HUES6 (cell line): ENCODE data around the gene KCNS1.

ENCODE experiments used
- H3K27ac ChIP-seq: 2 replicates; pipeline ENCODE4 v1.7.0; 2013; ENCODE audit warnings: low read depth, mild to moderate bottlenecking, low read length, inconsistent platforms
- H3K27me3 ChIP-seq: 2 replicates; pipeline ENCODE4 v1.6.1; 2013; ENCODE audit warnings: low read length; ENCODE audit not compliant: control insufficient read depth, insufficient read depth
- H3K36me3 ChIP-seq: 2 replicates; pipeline ENCODE4 v1.6.1; 2013; ENCODE audit warnings: low read length; ENCODE audit not compliant: control insufficient read depth, insufficient read depth
- H3K4me1 ChIP-seq: 2 replicates; pipeline ENCODE4 v1.6.1; 2013; ENCODE audit warnings: low read length; ENCODE audit not compliant: control insufficient read depth, insufficient read depth
- H3K4me3 ChIP-seq: 2 replicates; pipeline ENCODE4 v1.5.1; 2013; ENCODE audit warnings: low read depth, low read length
- H3K9ac ChIP-seq: one replicate; pipeline ENCODE4 v1.6.1; 2013; ENCODE audit warnings: mild to moderate bottlenecking, low read length
- H3K9me3 ChIP-seq: 2 replicates; pipeline ENCODE4 v1.6.1; 2013; ENCODE audit warnings: low read depth, low read length; ENCODE audit not compliant: control insufficient read depth, insufficient read depth

KCNS1 gene

DNA sequence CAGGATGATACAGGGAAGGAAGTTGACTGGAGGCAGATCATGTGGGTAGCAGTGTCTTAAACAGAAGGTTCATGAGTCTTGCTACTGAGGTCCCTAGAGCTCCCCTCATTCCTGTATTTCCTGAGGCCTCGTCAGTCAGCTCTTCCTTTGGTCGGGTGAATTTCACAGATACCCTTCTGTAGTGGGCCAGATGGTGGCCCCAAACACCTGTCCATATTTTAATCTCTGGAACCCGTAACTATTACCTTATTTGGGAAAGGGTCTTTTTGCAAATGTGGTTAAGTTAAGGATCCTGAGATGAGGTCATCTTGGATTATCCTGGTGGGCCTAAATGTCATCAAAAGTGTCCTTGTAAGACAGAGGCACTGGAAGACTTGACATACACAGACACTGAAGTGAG is 9.6 kb downstream of the KCNS1 start:
- Histone ChIP-seq H3K4me3 (no peak overlapping the region), H3K9ac (no peak overlapping the region), H3K27ac (no peak overlapping the region), H3K36me3 (no peaks in the 10 kb centered on the region), H3K4me1 (peaks cover 11% of the 10 kb centered on the region; the same call in 1 of the 2 replicates), H3K27me3 (no peaks in the 10 kb centered on the region), H3K9me3 (no peaks in the 10 kb centered on the region)

DNA sequence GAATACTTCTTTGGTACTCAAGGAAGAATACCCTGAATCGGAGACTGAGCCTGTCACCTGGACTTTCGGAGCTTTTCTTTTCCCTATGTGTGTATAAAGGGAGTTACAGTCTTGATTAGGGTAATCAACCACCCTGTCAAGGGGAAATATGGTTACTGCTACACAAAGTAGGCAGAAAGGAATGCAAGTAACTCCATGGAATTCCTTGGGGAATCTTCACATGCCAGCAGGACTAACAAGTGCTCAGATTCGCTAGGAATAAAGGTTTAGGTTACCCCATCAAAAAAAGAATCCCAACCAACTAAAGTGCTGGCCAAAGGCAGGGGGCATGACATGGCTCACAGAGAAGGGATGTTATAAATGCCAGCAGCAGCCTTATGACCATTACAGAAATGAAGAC is 10.4 kb downstream of the KCNS1 start:
- Histone ChIP-seq H3K9ac (no peak overlapping the region), H3K4me1 (peaks cover 11% of the 10 kb centered on the region; the same call in 1 of the 2 replicates), H3K9me3 (no peaks in the 10 kb centered on the region), H3K36me3 (no peaks in the 10 kb centered on the region), H3K27ac (no peak overlapping the region), H3K4me3 (no peak overlapping the region), H3K27me3 (no peaks in the 10 kb centered on the region)

DNA sequence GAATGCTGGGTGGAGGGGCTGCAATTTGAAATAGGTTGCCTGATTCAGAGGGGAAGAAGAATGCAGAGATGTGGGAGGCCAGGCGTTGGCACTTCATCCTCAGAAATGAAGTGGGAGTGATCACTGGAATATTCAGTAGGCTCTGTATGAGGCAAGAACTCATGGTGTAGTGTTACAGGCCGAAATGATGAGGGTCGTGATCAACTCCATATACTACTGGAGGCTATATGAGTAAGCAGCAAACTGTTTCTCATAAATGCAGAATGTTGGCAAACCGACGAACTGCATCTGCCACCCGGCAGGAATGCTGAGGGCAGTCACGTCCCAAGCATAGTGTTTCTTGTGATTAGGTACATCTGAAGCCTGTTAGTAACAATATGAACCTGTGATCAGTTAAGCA is 12.7 kb downstream of the KCNS1 start:
- no peaks in the 10 kb centered on the region for H3K27me3 ChIP-seq
- H3K27ac ChIP-seq = no peak overlapping the region
- H3K4me3 ChIP-seq = no peak overlapping the region
- no peaks in the 10 kb centered on the region for H3K36me3 ChIP-seq
- H3K9ac ChIP-seq = no peak overlapping the region
- H3K9me3 ChIP-seq = no peaks in the 10 kb centered on the region
- H3K4me1 ChIP-seq = peaks cover 11% of the 10 kb centered on the region; the same call in 1 of the 2 replicates

DNA sequence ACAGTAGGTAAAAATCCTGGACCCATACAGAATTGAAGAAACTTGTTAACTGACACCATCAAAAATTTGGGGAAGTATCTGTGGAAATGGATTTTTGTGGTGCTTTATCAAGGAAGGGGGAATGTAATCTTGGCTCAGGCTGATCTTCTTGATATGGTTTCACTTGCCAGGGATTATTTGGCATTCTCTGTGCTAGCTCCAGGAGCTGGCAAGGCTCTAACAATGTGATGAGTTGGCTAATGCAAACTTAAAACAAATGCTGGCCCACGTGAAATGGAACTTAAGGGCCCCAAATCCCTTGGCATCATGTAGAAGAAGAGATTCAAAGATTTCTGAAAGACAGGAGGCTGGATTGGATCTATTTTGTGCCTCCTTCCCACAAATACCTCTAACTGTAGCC is 13.1 kb downstream of the KCNS1 start:
- Histone ChIP-seq H3K27ac (no peak overlapping the region), H3K36me3 (0 out of 2 replicates have a peak, but pooled peaks cover 2% of the 10 kb centered on the region), H3K9ac (no peak overlapping the region), H3K9me3 (no peaks in the 10 kb centered on the region), H3K4me1 (peaks cover 11% of the 10 kb centered on the region; the same call in 1 of the 2 replicates), H3K27me3 (no peaks in the 10 kb centered on the region), H3K4me3 (no peak overlapping the region)

DNA sequence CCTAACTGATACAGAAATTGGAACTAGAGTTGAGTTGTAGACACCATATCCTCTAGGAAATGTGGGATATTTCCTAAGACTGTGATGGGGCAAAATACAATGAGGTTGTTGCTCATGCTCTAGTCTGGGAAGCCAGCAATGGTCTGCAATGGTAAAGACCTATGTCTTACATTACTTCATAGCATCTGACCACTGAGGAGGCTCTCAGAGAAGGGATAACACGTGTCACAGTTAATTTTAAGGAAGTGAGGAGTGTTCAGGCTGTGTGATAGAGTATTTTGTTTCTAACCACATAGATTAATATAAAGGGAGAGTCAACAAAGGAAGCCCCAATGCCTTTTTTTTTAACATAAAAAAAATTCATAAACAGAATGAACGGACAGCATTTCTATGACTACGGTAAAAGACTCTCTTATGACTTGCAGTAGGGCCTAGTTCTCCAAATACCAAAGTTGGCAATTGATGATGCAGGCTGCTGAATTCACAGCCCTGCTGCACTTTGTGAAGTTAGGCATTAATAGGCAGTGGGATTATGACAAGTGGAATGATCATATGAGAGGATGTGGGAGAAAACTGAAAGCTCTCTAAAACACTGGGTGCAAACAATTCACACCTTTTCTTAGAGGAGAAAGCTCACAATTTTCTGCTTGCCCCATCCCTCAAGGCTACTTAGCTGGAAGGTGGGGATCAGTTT is 13.7 kb downstream of the KCNS1 start:
- H3K4me1 ChIP-seq = peaks cover 9% of the 10 kb centered on the region; the same call in 1 of the 2 replicates
- H3K27ac ChIP-seq = no peak overlapping the region
- H3K9ac ChIP-seq = no peak overlapping the region
- H3K9me3 ChIP-seq = peaks cover 5% of the 10 kb centered on the region; the same call in 1 of the 2 replicates
- H3K27me3 ChIP-seq = no peaks in the 10 kb centered on the region
- H3K4me3 ChIP-seq = no peak overlapping the region
- peaks cover 7% of the 10 kb centered on the region; the same call in 1 of the 2 replicates for H3K36me3 ChIP-seq

DNA sequence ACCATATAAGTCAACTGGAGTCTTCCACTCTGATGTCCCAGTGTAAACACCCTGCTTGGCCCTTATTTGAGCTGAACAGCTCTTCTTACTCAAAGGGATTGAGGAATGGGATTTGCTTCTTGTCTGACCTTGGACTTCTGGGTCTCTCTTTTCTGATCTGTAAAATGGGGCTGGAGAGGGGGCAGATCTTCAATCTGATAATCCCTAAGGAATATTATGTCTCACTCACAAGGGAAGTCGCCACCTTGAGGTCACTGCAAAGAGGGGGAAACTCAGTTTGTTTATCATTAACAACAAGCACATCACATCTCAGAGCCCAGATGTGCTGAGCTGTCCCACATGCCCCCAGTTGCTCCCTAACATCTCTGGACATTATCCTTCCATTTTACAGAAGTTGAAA is 15.1 kb downstream of the KCNS1 start:
- Histone ChIP-seq H3K4me1 (0 out of 2 replicates have a peak, but pooled peaks cover 7% of the 10 kb centered on the region), H3K27ac (no peak overlapping the region; the same call in 1 of the 2 replicates), H3K27me3 (no peaks in the 10 kb centered on the region), H3K9me3 (peaks cover 6% of the 10 kb centered on the region; the same call in 1 of the 2 replicates), H3K36me3 (peaks cover 17% of the 10 kb centered on the region), H3K9ac (no peak overlapping the region), H3K4me3 (no peak overlapping the region)

DNA sequence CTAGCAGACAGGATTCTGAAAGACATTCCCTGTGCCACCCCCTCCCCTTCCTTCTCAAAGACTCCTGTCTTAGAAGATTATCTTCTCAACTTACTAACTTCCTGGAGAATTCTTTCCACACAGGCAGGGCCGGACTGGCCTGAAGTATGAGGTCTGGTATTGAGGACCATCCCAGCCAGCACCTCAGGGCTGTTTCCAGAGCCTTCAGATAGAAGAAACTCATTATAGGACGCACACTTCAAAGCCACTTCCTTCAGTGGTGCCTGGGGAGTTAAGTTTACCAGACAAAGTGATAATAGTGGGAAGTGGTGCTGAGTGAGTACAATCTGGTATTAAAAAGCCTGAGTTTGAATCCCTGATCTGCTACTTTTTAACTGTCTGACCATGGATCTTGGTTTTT is 15.6 kb downstream of the KCNS1 start:
- Histone ChIP-seq H3K9me3 (peaks cover 6% of the 10 kb centered on the region; the same call in 1 of the 2 replicates), H3K9ac (no peak overlapping the region), H3K27me3 (no peaks in the 10 kb centered on the region), H3K4me3 (no peak overlapping the region), H3K4me1 (0 out of 2 replicates have a peak, but pooled peaks cover 7% of the 10 kb centered on the region), H3K27ac (no peak overlapping the region; the same call in 1 of the 2 replicates), H3K36me3 (peaks cover 23% of the 10 kb centered on the region)

DNA sequence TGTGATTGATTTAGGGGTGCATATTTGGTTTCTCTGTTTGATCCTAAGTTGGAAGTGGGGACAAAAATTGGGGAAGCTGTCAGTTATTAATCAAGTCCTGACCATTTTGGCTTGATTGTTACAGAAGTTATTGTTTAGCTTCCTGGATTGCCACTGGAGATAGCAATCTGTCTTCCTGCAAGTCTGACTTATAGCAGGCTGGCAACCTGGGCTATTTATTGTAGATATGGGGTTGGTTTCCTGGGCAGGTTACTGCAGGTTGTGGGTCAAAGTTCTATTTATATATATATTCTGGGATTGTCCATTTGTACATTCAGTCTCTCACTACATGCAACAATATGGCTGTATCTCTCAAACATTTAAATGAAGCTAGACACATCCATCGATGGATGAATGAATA is 17.8 kb downstream of the KCNS1 start:
- Histone ChIP-seq H3K9ac (no peak overlapping the region), H3K27me3 (no peaks in the 10 kb centered on the region), H3K4me1 (0 out of 2 replicates have a peak, but pooled peaks cover 4% of the 10 kb centered on the region), H3K27ac (no peak overlapping the region), H3K4me3 (no peak overlapping the region), H3K9me3 (peaks cover 6% of the 10 kb centered on the region; the same call in 1 of the 2 replicates), H3K36me3 (peaks cover 29% of the 10 kb centered on the region)

DNA sequence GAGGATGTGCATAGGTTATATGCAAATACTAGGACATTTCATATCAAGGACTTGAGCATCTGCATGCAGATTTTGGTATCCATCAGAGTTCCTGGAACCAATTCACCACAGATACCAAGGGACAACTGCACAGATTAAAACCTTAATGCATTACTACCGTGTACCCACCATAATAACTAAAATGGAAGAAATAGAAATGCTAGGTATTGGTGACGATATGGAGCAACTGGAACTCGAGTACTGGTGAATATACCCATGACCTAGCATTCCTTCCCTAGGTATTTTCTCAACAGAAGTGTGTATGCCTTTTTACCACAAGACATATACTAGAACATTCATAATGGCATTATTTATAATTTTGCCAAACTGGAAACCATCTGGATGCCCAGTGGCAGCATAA is 18.5 kb downstream of the KCNS1 start:
- no peak overlapping the region for H3K9ac ChIP-seq
- no peak overlapping the region for H3K27ac ChIP-seq
- H3K9me3 ChIP-seq = peaks cover 6% of the 10 kb centered on the region; the same call in 1 of the 2 replicates
- H3K4me1 ChIP-seq = no peaks in the 10 kb centered on the region
- H3K27me3 ChIP-seq = no peaks in the 10 kb centered on the region
- H3K36me3 ChIP-seq = peaks cover 32% of the 10 kb centered on the region
- no peak overlapping the region for H3K4me3 ChIP-seq

DNA sequence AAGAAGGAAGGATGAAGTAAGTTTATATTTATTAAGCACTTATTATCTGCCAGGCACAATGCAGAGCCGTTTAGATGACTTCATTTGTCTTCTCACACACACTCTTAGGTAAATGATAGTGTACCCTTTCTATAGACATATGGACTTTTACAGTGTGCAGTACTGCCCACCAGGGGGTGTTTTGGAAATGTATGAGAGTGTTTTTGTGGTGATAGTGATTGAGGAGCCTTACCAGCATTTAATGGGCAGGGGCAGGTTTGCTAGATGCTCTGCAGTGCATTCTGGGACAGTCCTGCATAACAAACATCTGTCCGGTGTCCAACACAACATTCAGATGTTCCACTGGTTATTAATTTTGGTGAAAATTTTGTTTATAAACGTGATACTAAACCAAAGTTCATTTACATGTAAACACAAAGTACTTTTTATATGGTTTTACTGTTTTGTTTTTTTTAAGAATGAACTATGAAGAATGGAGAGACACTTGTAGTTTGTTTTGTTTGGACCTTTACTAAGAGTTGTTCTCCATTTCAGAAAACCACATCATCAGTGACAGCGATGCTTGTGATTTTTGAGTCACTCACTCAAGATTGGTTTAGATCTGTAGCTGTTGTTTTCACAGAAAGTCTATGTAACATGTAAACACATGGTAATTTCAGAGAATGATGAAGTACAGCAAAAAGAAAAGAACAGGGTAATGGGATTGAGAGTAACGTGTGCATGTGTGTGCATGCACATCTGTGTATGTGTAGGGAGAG is 19.9 kb downstream of the KCNS1 start:
- H3K36me3 ChIP-seq = peaks cover 41% of the 10 kb centered on the region
- no peak overlapping the region for H3K27ac ChIP-seq
- no peak overlapping the region for H3K9ac ChIP-seq
- H3K4me1 ChIP-seq = peaks cover 9% of the 10 kb centered on the region; the same call in 1 of the 2 replicates
- peaks cover 6% of the 10 kb centered on the region; the same call in 1 of the 2 replicates for H3K9me3 ChIP-seq
- H3K4me3 ChIP-seq = no peak overlapping the region
- no peaks in the 10 kb centered on the region for H3K27me3 ChIP-seq

DNA sequence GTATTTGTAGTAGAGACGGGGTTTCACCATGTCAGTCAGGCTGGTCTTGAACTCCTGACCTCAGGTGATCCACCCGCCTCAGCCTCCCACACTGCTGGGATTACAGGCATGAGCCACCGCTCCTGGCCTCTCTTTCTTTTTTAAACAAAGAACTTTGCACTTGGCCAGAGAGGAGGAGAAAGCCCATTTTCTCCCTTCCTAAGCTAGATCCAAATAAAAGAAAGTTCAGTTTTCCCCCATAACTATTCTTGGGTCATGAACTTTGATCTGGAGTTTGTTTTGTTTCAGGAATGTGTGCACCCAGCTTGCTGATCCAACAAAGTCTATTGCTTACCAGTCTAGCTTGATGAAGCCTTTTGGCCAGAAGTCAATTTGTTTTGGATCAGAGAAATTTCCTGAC is 23.4 kb downstream of the KCNS1 start:
- no peak overlapping the region for H3K9ac ChIP-seq
- no peak overlapping the region for H3K27ac ChIP-seq
- H3K36me3 ChIP-seq = peaks cover 49% of the 10 kb centered on the region
- peaks cover 9% of the 10 kb centered on the region; the same call in 1 of the 2 replicates for H3K4me1 ChIP-seq
- no peak overlapping the region for H3K4me3 ChIP-seq
- peaks cover 5% of the 10 kb centered on the region; the same call in 1 of the 2 replicates for H3K9me3 ChIP-seq
- no peaks in the 10 kb centered on the region for H3K27me3 ChIP-seq
